SH-SY5Y (cell line): ENCODE data around the gene CNTNAP5.

Experiments
- GATA2 ChIP-seq: IDR thresholded peaks from 2 replicates; pipeline ENCODE4 v1.6.1; 2011; ENCODE audit warnings: mild to moderate bottlenecking, low read depth, low read length
- GATA3 ChIP-seq: IDR thresholded peaks from 2 replicates; pipeline ENCODE4 v1.6.1; 2011; ENCODE audit warnings: low read depth, mild to moderate bottlenecking, low read length, moderate library complexity

- TF ChIP-seq GATA2 (no peak), GATA3 (no peak)
Observed at GRCh38 chr2:124836416-124836815, 811.3 kb downstream of the CNTNAP5 start.
